HG03045 (cell line): ENCODE measurements around the gene CRPPA.
"Not testable (repeated sequence)": the region's sequence is repeated elsewhere in the genome, so short reads cannot be mapped to it uniquely, and the experiment has no call there.

Source experiments
- ATAC-seq: cut with Tn5 transposase; IDR thresholded peaks from one replicate; pipeline ENCODE4 v1.9.1; 2021; ENCODE audit warnings: mild to moderate bottlenecking, moderate library complexity; ENCODE audit not compliant: unreplicated experiment

CRPPA gene

GRCh38 chr7:16421333-16422102 is at the start of gene CRPPA:
CRPPA (minus strand) TSS chr7:16421538; CDS start chr7:16421322, 216 bp downstream.
- ATAC-seq = peak; percentile 35

GRCh38 chr7:16465469-16466361 is 44.4 kb upstream of the CRPPA start, which contains the start of gene SOSTDC1:
SOSTDC1 (minus strand) TSS chr7:16465738; CDS start chr7:16465668, 70 bp downstream.
- ATAC-seq = no peak

- ATAC-seq = no peak
Measured at GRCh38 chr7:16463949-16464715, 42.8 kb upstream of the CRPPA start.

- ATAC-seq = no peak
Measured at GRCh38 chr7:16463520-16463919, 42.2 kb upstream of the CRPPA start.

- no peak for ATAC-seq
Measured at GRCh38 chr7:16462431-16462889, 41.1 kb upstream of the CRPPA start.

GRCh38 chr7:16460789-16461493 is 39.6 kb upstream of the CRPPA start:
- ATAC-seq = no peak

DNA sequence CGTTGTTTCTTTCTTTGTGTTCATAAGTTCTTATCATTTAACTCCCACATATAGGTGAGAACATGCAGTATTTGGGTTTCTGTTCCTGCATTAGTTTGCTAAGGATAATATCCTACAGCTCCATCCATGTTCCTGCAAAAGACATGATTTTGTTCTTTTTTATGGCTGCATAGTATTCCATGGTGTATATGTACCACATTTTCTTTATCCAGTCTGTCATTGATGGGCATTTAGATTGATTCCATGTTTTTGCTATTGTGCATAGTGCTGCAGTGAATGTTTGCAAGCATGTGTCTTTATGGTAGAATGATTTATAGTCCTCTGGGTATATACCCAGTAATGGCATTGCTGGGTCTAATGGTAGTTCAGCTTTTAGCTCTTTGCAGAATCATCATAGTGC is 35.0 kb upstream of the CRPPA start:
- not testable (repeated sequence) for ATAC-seq

DNA sequence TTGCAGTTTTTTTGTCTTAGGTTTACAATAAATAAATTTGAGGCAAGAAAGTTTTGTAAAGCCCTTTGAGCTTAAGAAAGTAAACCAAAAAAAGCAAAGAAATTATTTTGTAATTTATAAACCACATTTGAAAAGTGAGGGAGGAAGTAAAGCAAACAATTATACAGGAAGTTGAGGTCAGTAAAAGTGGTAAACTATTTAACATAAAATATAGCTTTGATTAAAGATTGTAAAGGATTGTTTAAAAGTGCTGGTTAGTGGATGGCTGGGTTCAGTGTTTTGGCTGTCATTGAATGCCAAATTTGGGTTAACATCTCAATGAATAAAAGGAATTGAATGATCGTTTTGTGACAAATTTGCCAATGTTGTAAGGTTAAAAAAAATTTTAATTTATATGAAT is 34.3 kb upstream of the CRPPA start:
- no peak for ATAC-seq

DNA sequence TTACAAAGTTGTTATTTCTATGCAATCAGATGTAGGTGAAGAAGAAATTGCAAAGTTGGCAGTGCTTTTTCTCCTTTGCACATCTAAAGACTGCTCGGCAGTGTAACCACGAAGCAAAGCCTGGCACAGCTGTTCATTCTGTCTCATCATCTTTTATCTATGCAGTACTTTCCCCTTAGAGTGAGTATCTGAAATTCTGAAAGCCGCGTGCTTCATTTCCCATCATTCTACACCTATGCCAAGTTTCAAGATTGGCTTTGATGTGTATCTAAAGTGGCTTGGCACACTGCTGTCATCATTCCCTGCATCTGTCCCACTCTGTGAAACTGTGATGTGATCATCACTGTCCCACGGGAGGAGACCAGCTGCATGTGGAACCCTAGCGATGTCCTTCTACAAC is 29.0 kb upstream of the CRPPA start:
- no peak for ATAC-seq

GRCh38 chr7:16447876-16448275 is 26.5 kb upstream of the CRPPA start:
- ATAC-seq = no peak

DNA sequence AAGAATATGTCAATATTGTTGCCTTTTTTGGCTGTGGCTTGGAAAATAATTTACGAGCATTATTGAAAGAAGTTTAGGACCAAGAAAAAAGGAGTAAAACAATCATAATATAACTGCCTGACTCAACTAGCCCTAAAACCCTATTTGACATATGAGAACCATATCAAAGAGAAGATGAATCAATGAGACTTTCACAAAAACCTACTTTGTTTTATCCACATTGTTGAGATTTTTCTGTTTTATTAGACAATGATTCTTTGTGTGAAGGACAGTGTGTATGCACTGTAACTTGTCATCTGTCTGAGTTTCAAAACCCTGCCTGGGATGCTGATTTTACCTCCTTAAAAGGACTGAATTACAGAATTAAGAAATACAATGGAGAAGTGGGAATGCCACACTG is 25.2 kb upstream of the CRPPA start:
- ATAC-seq = no peak

GRCh38 chr7:16443871-16444270 is 22.5 kb upstream of the CRPPA start:
- ATAC-seq = not testable (repeated sequence)

DNA sequence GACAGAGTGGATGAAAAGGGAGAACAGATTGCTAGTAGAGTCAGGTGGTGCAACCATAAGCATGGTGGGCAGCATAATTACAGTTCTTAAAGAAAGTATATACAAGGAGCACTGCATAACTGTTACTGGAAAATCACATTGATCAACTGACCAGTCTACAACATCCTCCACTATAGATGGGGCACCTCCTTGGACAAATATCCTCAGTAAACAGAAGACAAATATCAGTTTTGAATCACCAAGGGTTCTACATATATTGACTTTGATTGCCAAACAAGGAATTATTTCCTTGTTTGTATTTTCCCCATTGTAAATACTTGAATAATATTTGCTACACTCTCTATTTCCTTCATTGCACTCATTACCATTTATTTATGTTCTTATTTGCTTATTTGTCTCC is 17.6 kb upstream of the CRPPA start:
- no peak for ATAC-seq

GRCh38 chr7:16436306-16436705 is 15.0 kb upstream of the CRPPA start:
- no peak for ATAC-seq

GRCh38 chr7:16433568-16434122 is 12.3 kb upstream of the CRPPA start:
- ATAC-seq = no peak

GRCh38 chr7:16432425-16432731 is 11.0 kb upstream of the CRPPA start:
- ATAC-seq = no peak

DNA sequence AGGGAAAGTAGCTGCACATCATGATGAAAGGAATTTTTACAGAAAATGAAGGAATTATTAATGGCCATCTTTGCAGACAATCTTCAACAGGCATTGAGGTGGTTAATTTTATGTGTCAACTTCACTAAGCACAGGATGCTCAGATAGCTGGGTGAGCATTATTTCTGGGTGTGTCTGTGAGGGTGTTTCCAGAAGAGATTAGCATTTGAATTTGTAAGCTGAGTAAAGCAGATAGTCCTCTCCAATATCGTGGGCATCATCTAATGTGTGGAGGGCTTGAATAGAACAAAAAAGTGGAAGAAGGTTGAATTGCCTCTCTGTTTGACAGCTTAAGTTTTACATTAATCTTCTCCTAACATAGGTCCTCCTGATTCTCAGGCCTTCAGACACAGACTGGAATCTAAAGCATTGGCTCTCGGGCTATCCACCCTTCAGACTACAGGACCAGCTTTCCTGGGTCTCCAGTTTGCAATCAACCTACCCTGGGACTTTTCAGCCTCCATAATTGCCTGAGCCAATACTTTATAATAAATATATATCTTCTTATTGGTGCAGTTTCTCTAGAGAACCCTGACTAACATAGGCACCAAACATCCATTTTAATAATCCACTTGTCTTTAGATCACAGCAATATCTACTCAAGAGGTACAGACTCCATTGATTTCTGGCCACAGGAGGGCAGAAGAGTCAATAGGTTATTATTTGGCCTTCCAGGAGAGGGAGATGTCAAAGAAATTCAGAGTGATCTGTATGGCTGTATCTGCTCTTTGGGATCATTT is 10.5 kb upstream of the CRPPA start:
- ATAC-seq = no peak

DNA sequence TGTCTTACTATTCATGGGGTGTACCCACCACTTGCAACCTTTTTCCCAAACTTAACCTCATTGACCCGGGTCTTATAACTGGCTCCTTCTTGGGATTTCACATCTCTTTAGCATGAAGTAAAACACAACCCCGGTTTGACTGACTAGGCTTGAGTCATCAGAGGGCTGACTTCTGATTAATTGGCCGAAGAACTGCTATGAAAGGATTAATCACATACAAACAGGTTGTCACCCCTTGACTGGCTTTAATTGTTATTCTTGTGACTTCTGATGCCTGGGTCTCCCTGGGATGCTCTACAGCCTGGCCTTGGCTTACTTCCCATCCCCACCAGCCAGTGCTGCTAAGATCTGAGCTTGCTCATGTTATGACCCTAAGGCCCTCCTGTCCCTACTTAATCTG is 8.8 kb upstream of the CRPPA start:
- no peak for ATAC-seq

DNA sequence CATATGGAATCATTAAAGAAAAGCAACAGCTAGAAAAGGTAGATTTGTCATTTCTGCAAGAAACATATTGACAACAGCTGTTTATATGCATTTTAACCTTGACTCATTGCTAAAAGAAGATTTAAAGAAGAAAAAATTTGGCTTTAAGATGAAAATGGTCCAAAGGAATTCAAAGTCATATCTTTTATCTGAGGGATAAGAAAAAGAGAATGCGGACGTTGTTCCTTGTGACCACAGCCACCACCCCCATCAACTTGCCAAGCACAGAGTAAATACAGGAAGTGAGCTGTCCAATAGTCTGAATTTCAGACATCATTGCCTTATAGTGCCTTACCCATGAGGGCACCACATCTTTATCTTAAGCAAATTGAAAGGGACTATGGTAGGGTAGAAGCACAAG is 7.3 kb upstream of the CRPPA start:
- no peak for ATAC-seq

- no peak for ATAC-seq
Measured at GRCh38 chr7:16428182-16428581, 6.8 kb upstream of the CRPPA start.
